ENCODE results near the gene CAMK1D. TPM values are rescaled to one million over a fixed set of nuclear protein-coding genes. Genes with fewer than 3 reads are reported as not detected.

Gene CAMK1D
- total and polyA plus RNA-seq, 2 donors (not counting 3 experiments of a cell fraction or from before 2014, with no cell fraction given), result 0.37 to 4.2 TPM

DNA sequence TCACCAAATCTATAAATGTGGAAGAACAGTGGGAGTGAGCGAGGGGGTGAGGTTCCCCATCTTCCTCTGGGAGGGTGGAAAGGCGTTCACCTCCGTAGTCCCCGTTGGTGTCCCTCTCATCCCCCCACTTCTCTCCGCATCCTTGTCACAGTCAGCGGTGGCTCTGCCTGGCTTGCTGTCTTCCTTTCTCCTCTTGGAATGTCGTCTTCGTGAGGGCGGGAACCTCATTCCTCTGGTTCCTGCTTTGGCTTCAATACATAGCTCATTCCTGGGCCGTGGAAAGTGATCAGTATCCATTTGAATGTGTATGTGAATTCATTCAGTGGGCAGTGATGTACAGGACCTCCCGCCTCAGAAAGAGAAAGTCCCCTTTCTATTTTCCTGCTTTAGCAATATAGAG is 289.4 kb downstream of the CAMK1D start:
- no peak overlapping the region for H3K4me3 ChIP-seq (replicated peaks in 1 of 3; ENCODE audit: insufficient read depth in 1 of 3, low read depth in 1 of 3, low read length in 3 of 3)
- H3K4me1 ChIP-seq (ENCODE audit: control insufficient read depth, extremely low read depth, insufficient read depth, low read length), result no peaks in the 10 kb centered on the region
- H3K36me3 ChIP-seq (ENCODE audit: control insufficient read depth in 2 of 2, extremely low read depth in 1 of 2, insufficient read depth in 2 of 2, low read length in 2 of 2), result no peaks in the 10 kb centered on the region
- CTCF ChIA-PET, result interaction anchor here (0.9 to 2.0 kb wide), 4 partner anchors 10 to 374 kb away, joined by 3 to 15 read pairs (median 4); no protein-coding TSS in a partner anchor
- TF ChIP-seq EZH2 (IDR thresholded peaks at IDR 0.05; ENCODE audit: borderline replicate concordance, low read depth, low read length, severe bottlenecking) (no peak), POLR2AphosphoS5 (IDR thresholded peaks at IDR 0.05; ENCODE audit: insufficient read depth, low read depth, low read length) (no peak), GATA2 (IDR thresholded peaks at IDR 0.05; ENCODE audit: insufficient read depth, insufficient read length, low read depth, low read length) (no peak), POLR2A (IDR thresholded peaks at IDR 0.05; ENCODE audit: low read depth, low read length) (no peak), MYC (IDR thresholded peaks at IDR 0.05; ENCODE audit: low read depth, low read length) (no peak)
- TF ChIP-seq, protein P1, sequence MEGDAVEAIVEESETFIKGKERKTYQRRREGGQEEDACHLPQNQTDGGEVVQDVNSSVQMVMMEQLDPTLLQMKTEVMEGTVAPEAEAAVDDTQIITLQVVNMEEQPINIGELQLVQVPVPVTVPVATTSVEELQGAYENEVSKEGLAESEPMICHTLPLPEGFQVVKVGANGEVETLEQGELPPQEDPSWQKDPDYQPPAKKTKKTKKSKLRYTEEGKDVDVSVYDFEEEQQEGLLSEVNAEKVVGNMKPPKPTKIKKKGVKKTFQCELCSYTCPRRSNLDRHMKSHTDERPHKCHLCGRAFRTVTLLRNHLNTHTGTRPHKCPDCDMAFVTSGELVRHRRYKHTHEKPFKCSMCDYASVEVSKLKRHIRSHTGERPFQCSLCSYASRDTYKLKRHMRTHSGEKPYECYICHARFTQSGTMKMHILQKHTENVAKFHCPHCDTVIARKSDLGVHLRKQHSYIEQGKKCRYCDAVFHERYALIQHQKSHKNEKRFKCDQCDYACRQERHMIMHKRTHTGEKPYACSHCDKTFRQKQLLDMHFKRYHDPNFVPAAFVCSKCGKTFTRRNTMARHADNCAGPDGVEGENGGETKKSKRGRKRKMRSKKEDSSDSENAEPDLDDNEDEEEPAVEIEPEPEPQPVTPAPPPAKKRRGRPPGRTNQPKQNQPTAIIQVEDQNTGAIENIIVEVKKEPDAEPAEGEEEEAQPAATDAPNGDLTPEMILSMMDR (IDR thresholded peaks at IDR 0.05; ENCODE audit: extremely low read depth in 1 of 2, insufficient read depth in 1 of 2, low read depth in 1 of 2, low read length in 2 of 2), result no peak
- TF ChIP-seq, protein P2, sequence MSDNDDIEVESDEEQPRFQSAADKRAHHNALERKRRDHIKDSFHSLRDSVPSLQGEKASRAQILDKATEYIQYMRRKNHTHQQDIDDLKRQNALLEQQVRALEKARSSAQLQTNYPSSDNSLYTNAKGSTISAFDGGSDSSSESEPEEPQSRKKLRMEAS (IDR thresholded peaks at IDR 0.05; ENCODE audit: insufficient read depth, insufficient read length), result no peak
- no peaks in the 10 kb centered on the region for H4K20me1 ChIP-seq (replicated peaks; ENCODE audit: control insufficient read depth, extremely low read depth, insufficient read depth, low read length)
- H2AFZ ChIP-seq (ENCODE audit: low read depth, low read length), result no peak overlapping the region
- no peak for FAIRE-seq
- no peak for DNase-seq (ENCODE audit: low read depth, low spot score)
- H3K9ac ChIP-seq (replicated peaks; ENCODE audit: extremely low read depth, insufficient read depth, low read length), result no peak overlapping the region
- no TSS peak for BruUV-seq (replicated peaks)
- intact Hi-C loops (cut with micrococcal nuclease), result no loop called here
- dilution Hi-C loops (cut with MboI; ENCODE audit: extremely low pct_ligation_motif_present, low sequenced_read_pairs), result no loop called here
- H3K9me1 ChIP-seq (replicated peaks; ENCODE audit: control insufficient read depth, extremely low read depth, insufficient read depth, low read length), result no peaks in the 10 kb centered on the region
- H3K4me2 ChIP-seq (ENCODE audit: insufficient read depth, low read length), result no peak overlapping the region
- no peaks in the 10 kb centered on the region for H3K27me3 ChIP-seq (ENCODE audit: control insufficient read depth in 2 of 2, insufficient read depth in 2 of 2, low read length in 2 of 2)
- POLR2A ChIA-PET, result no interaction called here
- H3K9me3 ChIP-seq (replicated peaks; ENCODE audit: control insufficient read depth, insufficient read depth, low read length), result no peaks in the 10 kb centered on the region
- no peaks in the 10 kb centered on the region for H3K79me2 ChIP-seq (ENCODE audit: control insufficient read depth, insufficient read depth, low read length)
- H3K27ac ChIP-seq (ENCODE audit: insufficient read depth, low read depth, low read length), result no peak overlapping the region

Data from endothelial cell of umbilical vein (primary cell).